ENCODE results near the gene OSGEP.

- no peak for TF ChIP-seq CTCF (IDR thresholded peaks at IDR 0.05; ENCODE audit: low read depth, low read length, poor library complexity, severe bottlenecking)
- no peak for TF ChIP-seq EZH2phosphoT487 (IDR thresholded peaks at IDR 0.05; ENCODE audit: borderline replicate concordance, low read length)
Observed at GRCh38 chr14:20397511-20397910, 57.1 kb downstream of the OSGEP start.

Measured in DOHH2 (cell line).